GM23338 (cell line): ENCODE results near the gene DEFB114. TPM values are rescaled to one million over a fixed set of nuclear protein-coding genes. Genes with fewer than 3 reads are reported as not detected.

Experiments used
- ATAC-seq: fragments of 200-7000 bp; cut with Tn5 transposase; 3 replicates; pipeline ENCODE4 v1.9.1; 2020
- DNase-seq: peaks from one replicate; pipeline ENCODE4 v3.0.0-alpha.2; 2015; ENCODE audit warnings: low spot score
- H2AFZ ChIP-seq: fragments of 200-600 bp; sonication (generic); 2 replicates; pipeline ENCODE4 v1.8.0; 2016; ENCODE audit warnings: antibody characterized with exemption, mild to moderate bottlenecking, moderate library complexity
- H3F3A ChIP-seq: fragments of 200-600 bp; sonication (generic); replicated peaks from 2 replicates; pipeline ENCODE4 v1.8.0; 2017; ENCODE audit warnings: antibody characterized with exemption, mixed run types, low read depth
- H3K27ac ChIP-seq: fragments of 200-600 bp; sonication (generic); 2 replicates; pipeline ENCODE4 v1.6.1; 2016; ENCODE audit warnings: low read depth
- H3K27me3 ChIP-seq: fragments of 200-600 bp; sonication (generic); 2 replicates; pipeline ENCODE4 v1.8.0; 2016; ENCODE audit warnings: mild to moderate bottlenecking, mixed run types, moderate library complexity; ENCODE audit not compliant: insufficient read depth
- H3K36me3 ChIP-seq: fragments of 200-600 bp; sonication (generic); 2 replicates; pipeline ENCODE4 v1.8.0; 2016; ENCODE audit warnings: mild to moderate bottlenecking; ENCODE audit not compliant: insufficient read depth
- H3K4me1 ChIP-seq: fragments of 200-600 bp; sonication (generic); 2 replicates; pipeline ENCODE4 v1.8.0; 2016; ENCODE audit warnings: mild to moderate bottlenecking, moderate library complexity; ENCODE audit not compliant: insufficient read depth
- H3K4me2 ChIP-seq: fragments of 200-600 bp; sonication (generic); 2 replicates; pipeline ENCODE4 v1.7.1; 2017; ENCODE audit warnings: mixed run types
- H3K4me3 ChIP-seq: fragments of 200-600 bp; sonication (generic); 2 replicates; pipeline ENCODE4 v1.6.1; 2016; ENCODE audit warnings: mixed run types
- H3K79me2 ChIP-seq: fragments of 200-600 bp; sonication (generic); replicated peaks from 2 replicates; pipeline ENCODE4 v1.8.0; 2017; ENCODE audit warnings: mild to moderate bottlenecking; ENCODE audit not compliant: insufficient read depth
- H3K9me2 ChIP-seq: fragments of 200-600 bp; sonication (generic); 2 replicates; pipeline ENCODE4 v1.8.0; 2017; ENCODE audit not compliant: insufficient read depth
- H4K20me1 ChIP-seq: fragments of 200-600 bp; sonication (generic); replicated peaks from 2 replicates; pipeline ENCODE4 v1.8.0; 2017; ENCODE audit warnings: mild to moderate bottlenecking; ENCODE audit not compliant: insufficient read depth
- H3K27ac Mint-ChIP-seq: 2 replicates; pipeline ENCODE4 v1.8.0; 2020; ENCODE audit warnings: inconsistent platforms, mild to moderate bottlenecking, moderate library complexity, mixed read lengths
- H3K27me3 Mint-ChIP-seq: 3 replicates; pipeline ENCODE4 v1.8.0; 2022; ENCODE audit warnings: low read depth, mild to moderate bottlenecking, moderate library complexity, mixed read lengths, inconsistent platforms; ENCODE audit not compliant: insufficient read depth, poor library complexity
- H3K36me3 Mint-ChIP-seq: 3 replicates; pipeline ENCODE4 v1.8.0; 2021; ENCODE audit warnings: low read depth, mild to moderate bottlenecking, inconsistent platforms, moderate library complexity, mixed read lengths
- H3K4me1 Mint-ChIP-seq: 3 replicates; pipeline ENCODE4 v1.8.0; 2020; ENCODE audit warnings: mild to moderate bottlenecking, inconsistent platforms, mixed read lengths
- H3K4me3 Mint-ChIP-seq: 3 replicates; pipeline ENCODE4 v1.8.0; 2021; ENCODE audit warnings: moderate library complexity, mild to moderate bottlenecking, inconsistent platforms, mixed read lengths
- H3K9me3 Mint-ChIP-seq: 3 replicates; pipeline ENCODE4 v1.8.0; 2020; ENCODE audit warnings: moderate library complexity, mild to moderate bottlenecking, inconsistent platforms, mixed read lengths
- CREB1 ChIP-seq: fragments of 250-450 bp; sonication (Bioruptor Pico); IDR thresholded peaks from 2 replicates; pipeline ENCODE4 v1.5.0; 2020; ENCODE audit warnings: low read depth, mild to moderate bottlenecking, moderate library complexity
- CTCF ChIP-seq, 2 experiments: fragments of 200-600 bp in 1 of 2; sonication (generic) in 1 of 2; conservative IDR thresholded peaks; 2 replicates each; pipeline versions ENCODE4 v1.5.1 to v1.6.1; 2016 to 2017; ENCODE audit warnings: antibody characterized with exemption in 2 of 2, low read depth in 2 of 2, mild to moderate bottlenecking in 2 of 2, moderate library complexity in 1 of 2
- ETS1 ChIP-seq: IDR thresholded peaks from 2 replicates; pipeline ENCODE4 v1.6.1; 2016; ENCODE audit warnings: antibody characterized with exemption
- EZH2 ChIP-seq: fragments of 200-600 bp; sonication (generic); IDR thresholded peaks from one replicate; pipeline ENCODE4 v1.8.0; 2017; ENCODE audit warnings: antibody characterized with exemption, mild to moderate bottlenecking, low read depth; ENCODE audit not compliant: unreplicated experiment
- EZH2phosphoT487 ChIP-seq: fragments of 200-600 bp; sonication (generic); IDR thresholded peaks from one replicate; pipeline ENCODE4 v1.8.1; 2018; ENCODE audit warnings: antibody characterized with exemption; ENCODE audit not compliant: unreplicated experiment
- JUNB ChIP-seq: IDR thresholded peaks from one replicate; pipeline ENCODE4 v1.6.1; 2016; ENCODE audit warnings: antibody characterized with exemption; ENCODE audit not compliant: unreplicated experiment
- NANOG ChIP-seq: IDR thresholded peaks from 2 replicates; pipeline ENCODE4 v1.6.1; 2016; ENCODE audit warnings: antibody characterized with exemption, borderline replicate concordance
- POLR2AphosphoS5 ChIP-seq: IDR thresholded peaks from 2 replicates; pipeline ENCODE4 v1.6.1; 2016; ENCODE audit warnings: antibody characterized with exemption, low read depth
- REST ChIP-seq: IDR thresholded peaks from one replicate; pipeline ENCODE4 v1.6.1; 2018; ENCODE audit warnings: antibody characterized with exemption; ENCODE audit not compliant: unreplicated experiment
- STAT1 ChIP-seq: IDR thresholded peaks from one replicate; pipeline ENCODE4 v1.6.1; 2016; ENCODE audit warnings: antibody characterized with exemption; ENCODE audit not compliant: unreplicated experiment
- ZNF114 ChIP-seq: fragments of 250-450 bp; sonication (Bioruptor Pico); IDR thresholded peaks from 2 replicates; pipeline ENCODE4 v1.5.0; 2020; ENCODE audit warnings: mild to moderate bottlenecking, moderate library complexity
- ZNF331 ChIP-seq: fragments of 250-450 bp; sonication (Bioruptor Pico); IDR thresholded peaks from 2 replicates; pipeline ENCODE4 v1.5.0; 2020; ENCODE audit warnings: low read depth, mild to moderate bottlenecking, moderate library complexity
- ZNF462 ChIP-seq: fragments of 250-450 bp; sonication (Bioruptor Pico); IDR thresholded peaks from 2 replicates; pipeline ENCODE4 v1.5.0; 2020; ENCODE audit warnings: mild to moderate bottlenecking, moderate library complexity
- polyA plus RNA-seq: library from polyadenylated mRNA; unstranded; fragments of >200 nt; fragmentation: Nextera tagmentation; extraction: Ambion mirVana; gene quantifications from 2 replicates; pipeline ENCODE4 v1.2.1, GENCODE V29; 2016
- total RNA-seq: library from RNA; depleted of rRNA; stranded (reverse); fragments of >200 nt; shearing (Covaris generic); gene quantifications from 2 replicates; pipeline ENCODE4 v1.2.3, GENCODE V29; 2014

The DEFB114 gene
- total and polyA plus RNA-seq, 2 experiments from 2014 or later = not detected

GRCh38 chr6:49955847-49956246, 8.1 kb downstream of the DEFB114 start:
- Mint-ChIP-seq H3K36me3 (peaks cover 11% of the 10 kb centered on the region; the same call in 2 of the 3 replicates), H3K4me3 (no peak overlapping the region), H3K27ac (no peak overlapping the region), H3K4me1 (no peaks in the 10 kb centered on the region), H3K9me3 (peaks cover 8% of the 10 kb centered on the region; the same call in 2 of the 3 replicates), H3K27me3 (no peaks in the 10 kb centered on the region)
- Histone ChIP-seq H3K27me3 (no peaks in the 10 kb centered on the region), H3K4me1 (no peaks in the 10 kb centered on the region; the same call in 1 of the 2 replicates), H4K20me1 (no peaks in the 10 kb centered on the region), H3K36me3 (peaks cover 3% of the 10 kb centered on the region; the same call in 1 of the 2 replicates), H3K4me3 (no peak overlapping the region), H3K27ac (no peak overlapping the region), H3K4me2 (no peak overlapping the region), H3F3A (no peaks in the 10 kb centered on the region), H3K9me2 (no peaks in the 10 kb centered on the region), H3K79me2 (no peaks in the 10 kb centered on the region), H2AFZ (no peak overlapping the region)
- no peak for DNase-seq
- ATAC-seq = no peak
- TF ChIP-seq ZNF114 (CRISPR knock-in tag) (no peak), CTCF (conservative IDR thresholded peaks at IDR 0.05; ENCODE audit: low read depth in 2 of 2) (no peak), NANOG (no peak), ETS1 (no peak), EZH2phosphoT487 (no peak), REST (no peak), STAT1 (no peak), POLR2AphosphoS5 (no peak), ZNF462 (CRISPR knock-in tag) (no peak), JUNB (no peak), CREB1 (no peak), ZNF331 (CRISPR knock-in tag) (no peak), EZH2 (no peak)
